Measurements from ENCODE around the gene TBC1D24. TPM values are rescaled to one million over a fixed set of nuclear protein-coding genes. Genes with fewer than 3 reads are reported as not detected.

TBC1D24 gene
- polyA plus RNA-seq, 3 donors, result 0.76 to 5.9 (median 2.1) TPM

- Mint-ChIP-seq H3K27ac (peak overlapping the region in 5 of 7 donors; percentile 46 to 76 (median 64)), H3K36me3 (peaks cover 31 to 45% of the 10 kb centered on the region in 2 donors), H3K4me1 (peaks cover 4% of the 10 kb centered on the region), H3K9me3 (peaks cover 0 to 5% (median 2%) of the 10 kb centered on the region in 7 donors), H3K27me3 (ENCODE audit: low read depth in 3 of 3) (no peaks in the 10 kb centered on the region), H3K4me3 (no peak overlapping the region)
- peaks cover 23 to 44% of the 10 kb centered on the region in 2 donors for H3K36me3 ChIP-seq (replicated peaks in 1 of 2; ENCODE audit: control insufficient read depth in 1 of 2, insufficient read depth in 2 of 2, low read length in 2 of 2)
- H3K4me1 ChIP-seq (ENCODE audit: control insufficient read depth in 1 of 2, insufficient read depth in 2 of 2, low read length in 2 of 2), result peaks cover 5 to 7% of the 10 kb centered on the region in 2 donors
- peaks cover 22% of the 10 kb centered on the region for H3K79me2 ChIP-seq (ENCODE audit: insufficient read depth, low read length)
- H3K9ac ChIP-seq (ENCODE audit: insufficient read depth, low read length, poor library complexity, severe bottlenecking), result no peak overlapping the region
- WGBS (ENCODE audit: insufficient coverage), result no CpG with 5 or more reads among the region's 5 CpGs
- no peaks in the 10 kb centered on the region for H4K20me1 ChIP-seq (ENCODE audit: insufficient read depth, low read length)
- H3K27ac ChIP-seq (ENCODE audit: low read depth in 1 of 2, low read length in 2 of 2), result peak overlapping the region; percentile 13 to 60
- H3K4me2 ChIP-seq (replicated peaks; ENCODE audit: extremely low read depth, low read length, poor library complexity, severe bottlenecking), result no peak overlapping the region
- no peaks in the 10 kb centered on the region for H3K9me3 ChIP-seq (replicated peaks in 1 of 2; ENCODE audit: control insufficient read depth in 1 of 2, insufficient read depth in 1 of 2, low read length in 2 of 2)
- TF ChIP-seq, protein P1, sequence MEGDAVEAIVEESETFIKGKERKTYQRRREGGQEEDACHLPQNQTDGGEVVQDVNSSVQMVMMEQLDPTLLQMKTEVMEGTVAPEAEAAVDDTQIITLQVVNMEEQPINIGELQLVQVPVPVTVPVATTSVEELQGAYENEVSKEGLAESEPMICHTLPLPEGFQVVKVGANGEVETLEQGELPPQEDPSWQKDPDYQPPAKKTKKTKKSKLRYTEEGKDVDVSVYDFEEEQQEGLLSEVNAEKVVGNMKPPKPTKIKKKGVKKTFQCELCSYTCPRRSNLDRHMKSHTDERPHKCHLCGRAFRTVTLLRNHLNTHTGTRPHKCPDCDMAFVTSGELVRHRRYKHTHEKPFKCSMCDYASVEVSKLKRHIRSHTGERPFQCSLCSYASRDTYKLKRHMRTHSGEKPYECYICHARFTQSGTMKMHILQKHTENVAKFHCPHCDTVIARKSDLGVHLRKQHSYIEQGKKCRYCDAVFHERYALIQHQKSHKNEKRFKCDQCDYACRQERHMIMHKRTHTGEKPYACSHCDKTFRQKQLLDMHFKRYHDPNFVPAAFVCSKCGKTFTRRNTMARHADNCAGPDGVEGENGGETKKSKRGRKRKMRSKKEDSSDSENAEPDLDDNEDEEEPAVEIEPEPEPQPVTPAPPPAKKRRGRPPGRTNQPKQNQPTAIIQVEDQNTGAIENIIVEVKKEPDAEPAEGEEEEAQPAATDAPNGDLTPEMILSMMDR (IDR thresholded peaks at IDR 0.05), result no peak
- intact Hi-C loops (cut with micrococcal nuclease), result no loop called here
- peak overlapping the region; percentile 11 for H2AFZ ChIP-seq (ENCODE audit: insufficient read depth, low read depth, low read length, poor library complexity, severe bottlenecking)
- no peak for DNase-seq
- no peaks in the 10 kb centered on the region for H3K27me3 ChIP-seq (ENCODE audit: control insufficient read depth in 2 of 2, insufficient read depth in 2 of 2, low read length in 2 of 2)
- no peak overlapping the region for H3K4me3 ChIP-seq (replicated peaks in 1 of 3; ENCODE audit: low read depth in 2 of 3, low read length in 3 of 3)
Measured at GRCh38 chr16:2494616-2495015, 19.7 kb downstream of the TBC1D24 start.

GRCh38 chr16:2495041-2495440 lies 20.1 kb downstream of the TBC1D24 start:
- no peaks in the 10 kb centered on the region for H4K20me1 ChIP-seq (ENCODE audit: insufficient read depth, low read length)
- Mint-ChIP-seq H3K4me3 (no peak overlapping the region), H3K9me3 (peaks cover 0 to 5% (median 2%) of the 10 kb centered on the region in 7 donors), H3K4me1 (peaks cover 4% of the 10 kb centered on the region), H3K27ac (no peak overlapping the region), H3K36me3 (peaks cover 29 to 44% of the 10 kb centered on the region in 2 donors), H3K27me3 (ENCODE audit: low read depth in 3 of 3) (no peaks in the 10 kb centered on the region)
- peaks cover 5 to 7% of the 10 kb centered on the region in 2 donors for H3K4me1 ChIP-seq (ENCODE audit: control insufficient read depth in 1 of 2, insufficient read depth in 2 of 2, low read length in 2 of 2)
- 96% methylated on average over 5 of the region's 5 CpGs for WGBS (ENCODE audit: insufficient coverage)
- peaks cover 17% of the 10 kb centered on the region for H3K79me2 ChIP-seq (ENCODE audit: insufficient read depth, low read length)
- no peak overlapping the region for H3K4me3 ChIP-seq (replicated peaks in 1 of 3; ENCODE audit: low read depth in 2 of 3, low read length in 3 of 3)
- no peak overlapping the region for H3K9ac ChIP-seq (ENCODE audit: insufficient read depth, low read length, poor library complexity, severe bottlenecking)
- H3K4me2 ChIP-seq (replicated peaks; ENCODE audit: extremely low read depth, low read length, poor library complexity, severe bottlenecking), result no peak overlapping the region
- no peaks in the 10 kb centered on the region for H3K9me3 ChIP-seq (replicated peaks in 1 of 2; ENCODE audit: control insufficient read depth in 1 of 2, insufficient read depth in 1 of 2, low read length in 2 of 2)
- no peak for DNase-seq
- H3K27me3 ChIP-seq (ENCODE audit: control insufficient read depth in 2 of 2, insufficient read depth in 2 of 2, low read length in 2 of 2), result no peaks in the 10 kb centered on the region
- H3K27ac ChIP-seq (ENCODE audit: low read depth in 1 of 2, low read length in 2 of 2), result no peak overlapping the region
- H2AFZ ChIP-seq (ENCODE audit: insufficient read depth, low read depth, low read length, poor library complexity, severe bottlenecking), result no peak overlapping the region
- intact Hi-C loops (cut with micrococcal nuclease), result no loop called here
- TF ChIP-seq, protein P1 (IDR thresholded peaks at IDR 0.05), result no peak
- peaks cover 23 to 41% of the 10 kb centered on the region in 2 donors for H3K36me3 ChIP-seq (replicated peaks in 1 of 2; ENCODE audit: control insufficient read depth in 1 of 2, insufficient read depth in 2 of 2, low read length in 2 of 2)
